HG02885 (cell line): ENCODE measurements around the gene ZNF837.
"Not testable (repeated sequence)": the region's sequence is repeated elsewhere in the genome, so short reads cannot be mapped to it uniquely, and the experiment has no call there.

ENCODE experiments used
- ATAC-seq: cut with Tn5 transposase; IDR thresholded peaks from one replicate; pipeline ENCODE4 v1.9.1; 2021; ENCODE audit warnings: mild to moderate bottlenecking; ENCODE audit not compliant: unreplicated experiment, poor library complexity

ZNF837 gene

DNA sequence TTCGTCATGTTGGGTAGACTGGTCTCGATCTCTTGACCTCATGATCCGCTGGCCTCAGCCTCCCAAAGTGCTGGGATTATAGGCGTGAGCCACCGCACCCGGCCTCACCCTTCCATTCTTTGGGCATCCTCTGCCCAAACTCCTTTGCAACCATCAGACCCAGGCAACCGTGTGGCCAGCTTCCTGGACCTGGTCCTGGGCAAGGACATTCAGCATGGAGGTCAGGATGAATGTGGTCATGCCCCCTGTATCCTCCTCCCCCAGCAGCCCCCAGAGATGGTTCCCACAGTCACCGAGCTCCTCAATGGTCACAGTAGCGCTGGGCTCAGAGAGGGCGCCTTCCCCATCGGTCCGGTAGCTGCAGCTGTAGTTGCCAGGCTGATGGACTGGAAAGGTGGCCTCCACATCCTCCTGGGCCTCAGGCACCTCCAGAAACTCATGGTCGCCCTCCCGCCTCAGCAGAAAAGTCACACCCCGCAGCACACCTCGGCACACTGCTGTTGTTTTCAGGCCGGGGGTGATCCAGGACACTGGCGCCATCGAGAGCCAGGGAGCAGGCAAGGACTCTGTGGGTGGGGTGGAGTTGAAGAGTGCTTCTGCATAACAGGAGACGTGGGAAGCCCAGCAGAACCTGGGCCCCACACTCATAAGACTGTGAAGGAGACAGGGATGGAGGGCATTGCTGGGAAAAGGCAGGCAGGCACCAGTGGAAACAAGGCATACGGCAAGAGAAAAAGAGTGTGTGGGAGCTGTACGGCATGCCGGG lies 28.7 kb downstream of the ZNF837 start:
- ATAC-seq = no peak

- no peak for ATAC-seq
Observed at GRCh38 chr19:58351558-58351878, 29.3 kb downstream of the ZNF837 start.

- ATAC-seq = no peak
Observed at GRCh38 chr19:58350871-58351557, 29.8 kb downstream of the ZNF837 start.

GRCh38 chr19:58350001-58350861 lies 30.6 kb downstream of the ZNF837 start:
- no peak for ATAC-seq

DNA sequence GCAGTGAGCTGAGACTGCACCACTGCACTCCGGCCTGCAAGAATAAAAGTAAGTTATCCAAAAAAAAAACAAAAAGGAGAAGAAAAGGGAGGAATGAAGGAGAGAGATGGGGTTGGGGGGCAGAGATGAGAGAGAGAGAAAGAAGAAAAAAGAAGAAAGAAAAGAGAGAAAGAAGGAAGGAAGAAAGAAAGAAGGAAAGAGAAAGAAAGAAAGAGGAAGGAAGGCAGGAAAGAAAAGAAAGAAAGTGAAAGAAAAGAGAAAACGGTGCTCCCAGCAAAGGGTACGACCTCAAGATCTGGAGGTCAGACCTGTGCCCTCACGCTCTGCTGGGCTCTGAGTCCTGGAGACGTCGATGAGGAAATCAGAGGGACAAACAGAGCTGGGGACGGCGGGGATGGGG lies 31.2 kb downstream of the ZNF837 start:
- no peak for ATAC-seq

GRCh38 chr19:58348080-58348479 lies 32.8 kb downstream of the ZNF837 start:
- ATAC-seq = not testable (repeated sequence)

DNA sequence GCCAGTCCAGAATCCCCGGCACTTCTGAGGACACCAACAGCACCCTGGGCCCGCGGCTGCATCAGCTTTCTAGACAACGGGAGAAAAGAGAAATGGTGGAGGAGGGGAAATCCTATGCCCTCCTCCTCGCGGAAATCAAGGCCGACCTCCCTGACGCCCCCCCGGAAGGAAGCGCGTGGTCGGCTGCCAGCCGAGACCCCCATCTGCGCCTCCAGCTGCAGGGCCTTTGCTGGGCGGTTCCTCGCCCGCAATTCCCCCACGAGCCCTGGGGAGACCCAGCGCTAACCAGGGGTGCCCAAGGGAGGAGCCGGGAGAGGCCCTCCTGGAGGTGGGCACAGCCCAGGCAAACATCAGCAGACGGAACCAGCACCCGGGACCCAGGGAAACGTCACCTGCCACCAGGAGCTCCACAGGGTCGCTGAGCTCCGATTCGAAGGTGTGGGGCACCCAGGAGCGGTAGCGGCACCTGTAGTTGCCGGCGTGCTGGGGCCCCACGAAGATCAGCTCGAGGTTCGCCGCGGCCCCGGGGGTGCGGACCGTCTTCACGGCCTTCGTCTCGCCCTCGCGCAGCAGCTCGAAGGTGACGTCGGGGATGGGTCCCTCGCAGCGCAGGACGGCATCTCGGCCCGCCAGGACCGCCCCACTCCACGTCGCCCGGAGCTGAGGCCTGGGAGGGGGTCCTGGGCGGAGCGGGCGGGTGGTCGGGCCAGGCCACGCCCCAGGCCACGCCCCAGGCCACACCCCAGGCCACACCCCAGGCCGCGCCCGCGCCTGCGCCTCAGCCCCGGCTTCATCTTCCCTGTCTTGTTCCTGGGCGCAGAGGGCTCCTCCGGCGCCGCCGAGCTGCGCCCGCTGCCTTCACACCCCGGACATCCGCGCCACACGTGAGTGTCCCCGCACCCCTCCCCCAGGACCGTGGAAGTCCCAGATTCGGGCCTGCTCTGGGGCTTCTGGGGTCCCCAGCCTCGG lies 33.6 kb downstream of the ZNF837 start:
- ATAC-seq = peak; percentile 90

DNA sequence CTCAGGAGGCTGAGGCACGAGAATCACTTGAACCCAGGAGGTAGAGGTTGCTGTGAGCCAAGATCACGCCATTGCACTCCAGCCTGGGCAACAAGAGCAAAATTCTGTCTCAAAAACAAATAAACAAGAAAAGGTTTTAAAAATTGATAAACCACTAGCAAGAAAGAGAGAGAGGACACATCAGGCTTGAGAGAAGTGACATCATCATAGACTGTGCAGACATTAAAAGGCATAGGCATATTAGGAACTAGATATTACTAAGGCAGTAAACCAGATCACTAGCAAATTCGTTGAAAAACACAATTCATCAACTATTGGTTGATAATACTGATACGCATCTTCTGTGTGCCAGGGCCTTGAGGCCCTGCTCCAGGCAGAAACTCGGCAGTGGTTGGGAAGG lies 35.3 kb downstream of the ZNF837 start:
- ATAC-seq = no peak

DNA sequence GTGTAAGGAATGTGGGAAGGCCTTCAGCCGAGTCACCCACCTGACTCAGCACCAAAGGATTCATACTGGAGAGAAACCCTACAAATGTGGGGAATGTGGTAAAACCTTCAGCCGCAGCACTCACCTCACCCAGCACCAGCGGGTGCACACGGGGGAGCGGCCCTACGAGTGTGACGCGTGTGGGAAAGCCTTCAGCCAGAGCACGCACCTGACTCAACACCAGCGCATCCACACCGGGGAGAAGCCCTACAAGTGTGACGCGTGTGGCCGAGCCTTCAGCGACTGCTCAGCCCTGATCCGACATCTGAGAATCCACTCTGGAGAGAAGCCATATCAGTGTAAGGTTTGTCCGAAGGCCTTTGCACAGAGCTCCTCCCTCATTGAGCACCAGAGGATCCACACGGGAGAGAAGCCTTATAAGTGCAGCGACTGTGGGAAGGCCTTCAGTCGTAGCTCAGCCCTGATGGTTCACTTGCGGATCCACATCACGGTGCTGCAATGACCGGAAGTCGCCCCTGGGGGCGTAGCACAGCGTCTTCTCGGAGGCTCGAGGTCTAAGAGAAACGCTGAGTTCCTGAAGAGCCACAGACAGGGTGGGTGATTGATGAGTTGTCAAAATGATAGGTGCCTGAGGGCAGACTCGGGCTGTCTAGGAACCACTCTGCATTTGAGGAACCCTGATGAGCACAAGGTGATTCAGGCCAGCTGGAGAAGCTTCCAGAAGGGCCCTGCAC lies 41.8 kb downstream of the ZNF837 start:
- ATAC-seq = no peak

DNA sequence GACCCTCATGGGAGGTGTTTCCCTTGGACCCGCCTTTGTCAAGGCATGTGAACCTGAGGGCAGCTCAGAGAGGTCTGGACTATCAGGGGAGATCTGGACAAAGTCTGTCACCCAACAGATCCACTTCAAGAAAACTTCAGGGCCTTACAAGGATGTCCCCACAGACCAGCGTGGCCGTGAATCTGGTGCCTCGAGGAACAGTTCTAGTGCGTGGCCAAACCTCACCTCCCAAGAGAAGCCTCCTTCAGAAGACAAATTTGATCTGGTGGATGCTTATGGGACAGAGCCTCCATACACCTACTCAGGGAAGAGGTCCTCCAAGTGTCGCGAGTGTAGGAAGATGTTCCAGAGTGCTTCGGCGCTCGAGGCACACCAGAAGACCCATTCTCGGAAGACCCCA lies 42.5 kb downstream of the ZNF837 start:
- ATAC-seq = no peak

- ATAC-seq = no peak
Observed at GRCh38 chr19:58336820-58337219, 44.0 kb downstream of the ZNF837 start.

GRCh38 chr19:58336216-58336615 lies 44.6 kb downstream of the ZNF837 start:
- ATAC-seq = no peak

- ATAC-seq = no peak
Observed at GRCh38 chr19:58335630-58336029, 45.2 kb downstream of the ZNF837 start.

- no peak for ATAC-seq
Observed at GRCh38 chr19:58334691-58335249, 46.1 kb downstream of the ZNF837 start.

DNA sequence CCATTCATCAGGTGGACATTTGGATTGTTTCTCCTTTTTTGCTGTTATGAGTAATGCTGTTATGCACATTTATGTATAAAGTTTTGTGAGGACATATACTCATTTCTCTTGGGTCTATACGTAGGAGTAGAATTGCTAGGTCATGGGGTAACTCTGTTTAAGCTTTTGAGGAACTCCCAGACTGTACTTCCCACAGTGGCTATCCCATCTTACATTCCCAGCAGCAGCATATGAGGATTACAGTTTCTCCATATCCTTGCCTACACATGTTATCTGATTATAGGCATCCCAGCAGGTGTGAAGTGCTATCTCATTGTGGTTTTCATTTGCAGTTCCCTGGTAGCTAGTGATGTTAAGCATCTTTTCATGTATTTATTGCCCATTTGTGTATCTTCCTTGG lies 48.1 kb downstream of the ZNF837 start:
- no peak for ATAC-seq

DNA sequence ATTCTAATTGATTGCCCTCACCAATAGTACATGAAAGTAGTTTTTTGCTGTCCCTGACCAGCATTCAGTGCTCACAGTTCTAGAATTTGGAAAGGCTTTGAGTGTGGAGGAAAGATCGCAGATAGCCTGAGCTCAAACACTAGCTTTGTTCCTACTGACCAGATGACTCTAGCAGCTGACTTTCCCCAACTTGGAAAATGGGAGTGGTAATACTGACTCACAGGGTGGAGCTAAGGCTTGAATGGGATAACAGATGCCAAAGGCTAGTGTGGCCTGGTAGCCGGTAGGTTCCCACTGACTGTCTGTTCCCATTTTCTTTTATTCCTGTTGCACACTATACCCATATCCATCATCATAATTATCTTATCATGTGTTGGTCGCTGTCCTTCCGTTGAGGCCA lies 50.4 kb downstream of the ZNF837 start:
- no peak for ATAC-seq

GRCh38 chr19:58328999-58329398 lies 51.8 kb downstream of the ZNF837 start:
- ATAC-seq = no peak

- ATAC-seq = peak; percentile 91
Observed at GRCh38 chr19:58326914-58327726, 53.7 kb downstream of the ZNF837 start, which contains the start of gene ZSCAN22. Gene ZSCAN22, plus strand, starts transcription at chr19:58326994. Its CDS starts 7,809 bp downstream, at chr19:58334803.
